Progenitor cell of endocrine pancreas (in vitro differentiated cells): ENCODE data around the gene STMND1. TPM values are rescaled to one million over a fixed set of nuclear protein-coding genes. Genes with fewer than 3 reads are reported as not detected.
A peak's percentile ranks its signal among the peaks of the same experiment; 100 is the strongest.

Source experiments
- DNase-seq: peaks from one replicate; pipeline ENCODE4 v3.0.0; 2021; ENCODE audit warnings: low spot score; ENCODE audit not compliant: unreplicated experiment
- H3K27ac Mint-ChIP-seq: 2 replicates; pipeline ENCODE4 v1.8.0; 2021; ENCODE audit warnings: mild to moderate bottlenecking, moderate library complexity, mixed read lengths
- H3K27me3 Mint-ChIP-seq: 2 replicates; pipeline ENCODE4 v1.8.0; 2021; ENCODE audit warnings: mixed read lengths
- H3K36me3 Mint-ChIP-seq: 2 replicates; pipeline ENCODE4 v1.8.0; 2022; ENCODE audit warnings: mixed read lengths; ENCODE audit not compliant: insufficient read depth
- H3K4me1 Mint-ChIP-seq: 2 replicates; pipeline ENCODE4 v1.8.0; 2021; ENCODE audit warnings: low read depth, mixed read lengths
- H3K4me3 Mint-ChIP-seq: 2 replicates; pipeline ENCODE4 v1.8.0; 2021; ENCODE audit warnings: low read depth, mild to moderate bottlenecking, moderate library complexity, mixed read lengths
- H3K9me3 Mint-ChIP-seq: 2 replicates; pipeline ENCODE4 v1.8.0; 2021; ENCODE audit warnings: low read depth, mixed read lengths
- CTCF ChIP-seq: fragments of 200-600 bp; sonication (generic); IDR thresholded peaks from one replicate; pipeline ENCODE4 v1.5.0; 2021; ENCODE audit warnings: antibody characterized with exemption, mild to moderate bottlenecking; ENCODE audit not compliant: unreplicated experiment
- total RNA-seq: library from RNA; stranded (reverse); gene quantifications from 2 replicates; pipeline ENCODE4 v1.2.1, GENCODE V29; 2021

STMND1 gene
- total RNA-seq, 1 donor from 2014 or later, result 0.22 TPM

- Mint-ChIP-seq H3K27ac (no peak overlapping the region), H3K27me3 (no peaks in the 10 kb centered on the region), H3K4me1 (no peaks in the 10 kb centered on the region), H3K4me3 (no peak overlapping the region), H3K36me3 (no peaks in the 10 kb centered on the region), H3K9me3 (peaks cover 4% of the 10 kb centered on the region)
- DNase-seq, result no peak
- no peak for TF ChIP-seq CTCF
Measured at GRCh38 chr6:17169291-17169690, 67.4 kb downstream of the STMND1 start.

GRCh38 chr6:17169711-17170110, 67.9 kb downstream of the STMND1 start:
- Mint-ChIP-seq H3K4me3 (no peak overlapping the region), H3K27me3 (no peaks in the 10 kb centered on the region), H3K27ac (no peak overlapping the region), H3K4me1 (no peaks in the 10 kb centered on the region), H3K9me3 (peaks cover 2% of the 10 kb centered on the region), H3K36me3 (no peaks in the 10 kb centered on the region)
- no peak for DNase-seq
- no peak for TF ChIP-seq CTCF

GRCh38 chr6:17172836-17173470, 71.1 kb downstream of the STMND1 start:
- Mint-ChIP-seq H3K27ac (no peak overlapping the region), H3K36me3 (no peaks in the 10 kb centered on the region), H3K27me3 (no peaks in the 10 kb centered on the region), H3K4me1 (no peaks in the 10 kb centered on the region), H3K9me3 (peaks cover 10% of the 10 kb centered on the region), H3K4me3 (no peak overlapping the region)
- no peak for DNase-seq
- no peak for TF ChIP-seq CTCF

GRCh38 chr6:17178326-17178725, 76.5 kb downstream of the STMND1 start:
- Mint-ChIP-seq H3K36me3 (no peaks in the 10 kb centered on the region), H3K27me3 (no peaks in the 10 kb centered on the region), H3K4me3 (no peak overlapping the region), H3K27ac (peak overlapping the region; percentile 12), H3K9me3 (peaks cover 15% of the 10 kb centered on the region), H3K4me1 (peaks cover 5% of the 10 kb centered on the region)
- TF ChIP-seq CTCF, result no peak
- DNase-seq, result no peak

- Mint-ChIP-seq H3K27ac (no peak overlapping the region), H3K9me3 (peaks cover 15% of the 10 kb centered on the region), H3K4me3 (no peak overlapping the region), H3K4me1 (peaks cover 5% of the 10 kb centered on the region), H3K36me3 (no peaks in the 10 kb centered on the region), H3K27me3 (no peaks in the 10 kb centered on the region)
- no peak for DNase-seq
- no peak for TF ChIP-seq CTCF
Measured at GRCh38 chr6:17178754-17179529, 77.1 kb downstream of the STMND1 start.
